NB4 (cell line): ENCODE data around the gene ELOVL7.

Experiments
- MAX ChIP-seq: IDR thresholded peaks from 2 replicates; pipeline ENCODE4 v1.6.1; 2011; ENCODE audit warnings: low read depth, low read length
- POLR2A ChIP-seq: IDR thresholded peaks from 2 replicates; pipeline ENCODE4 v1.6.1; 2011; ENCODE audit warnings: mild to moderate bottlenecking; ENCODE audit not compliant: insufficient read length; ENCODE audit errors: extremely low read depth

GRCh38 chr5:60722416-60722815 lies 121.7 kb downstream of the ELOVL7 start:
- no peak for TF ChIP-seq POLR2A
- TF ChIP-seq MAX: no peak
